HCT116 (cell line): ENCODE measurements around the gene PSME1. TPM values are rescaled to one million over a fixed set of nuclear protein-coding genes. Genes with fewer than 3 reads are reported as not detected.

Experiments used
- ATAC-seq: fragments of 200-7000 bp; cut with Tn5 transposase; 2 replicates; pipeline ENCODE4 v1.9.1; 2020; ENCODE audit warnings: mild to moderate bottlenecking, moderate library complexity
- BruUV-seq: library from RNA; stranded (reverse); fragments of 400-500 nt; replicated peaks from 2 replicates; lab custom pipeline; 2021; lab: Mats Ljungman, UMichigan
- CTCF ChIA-PET: fragments of 300-600 bp; sonication (Branson Sonifier 250); formaldehyde crosslinking; loops from one replicate; lab custom pipeline; 2021; ENCODE audit warnings: antibody characterized with exemption; lab: Charles Lee
- POLR2A ChIA-PET: fragments of 300-600, 350-600 bp; sonication (Branson Sonifier 250); formaldehyde crosslinking; loops from one replicate; lab custom pipeline; 2021; ENCODE audit warnings: antibody characterized with exemption; lab: Charles Lee
- RAD21 ChIA-PET, 2 experiments: fragments of 300-600 bp; sonication (Branson Sonifier 250); formaldehyde crosslinking; loops; one replicate each; lab custom pipeline; 2023; ENCODE audit warnings: low total read pairs in 2 of 2; ENCODE audit not compliant: uncharacterized antibody in 2 of 2, unreplicated experiment in 2 of 2, low non-redundant PET in 1 of 2; lab: Charles Lee
- DNase-seq: peaks from one replicate; pipeline ENCODE4 v3.0.0-alpha.2; 2010; ENCODE audit warnings: low read depth, low spot score
- H2AFZ ChIP-seq: fragments of 200-600 bp; shearing (Covaris generic), sonication (generic); 2 replicates; pipeline ENCODE4 v1.6.1; 2017; ENCODE audit warnings: low read depth, mixed run types, mixed read lengths, antibody characterized with exemption, low read length; ENCODE audit not compliant: poor library complexity, severe bottlenecking
- H3K27ac ChIP-seq: 2 replicates; pipeline ENCODE4 v1.5.1; 2012; ENCODE audit warnings: low read depth, low read length
- H3K27me3 ChIP-seq: fragments of 200-600 bp; sonication (generic); 2 replicates; pipeline ENCODE4 v1.6.1; 2016; ENCODE audit warnings: mixed run types, low read length, mixed read lengths; ENCODE audit not compliant: insufficient read depth
- H3K36me3 ChIP-seq, 2 experiments: fragments of 200-500 bp in 1 of 2; fragments of 200-600 bp in 1 of 2; sonication (Bioruptor generic) in 1 of 2; sonication (generic) in 1 of 2; 2 replicates each; pipeline versions ENCODE4 v1.5.1 to v1.6.1; 2014 to 2016; ENCODE audit warnings: low read length in 2 of 2, inconsistent platforms in 1 of 2, mixed read lengths in 1 of 2, mixed run types in 1 of 2; ENCODE audit not compliant: insufficient read depth in 2 of 2, control insufficient read depth in 1 of 2
- H3K4me1 ChIP-seq, 2 experiments: fragments of 200-600 bp in 1 of 2; sonication (generic) in 1 of 2; 2 replicates each; pipeline versions ENCODE4 v1.5.1 to v1.6.1; 2012 to 2017; ENCODE audit warnings: low read length in 2 of 2, inconsistent platforms in 1 of 2, mild to moderate bottlenecking in 1 of 2, mixed read lengths in 1 of 2, mixed run types in 1 of 2, moderate library complexity in 1 of 2; ENCODE audit not compliant: insufficient read depth in 2 of 2, control insufficient read depth in 1 of 2
- H3K4me2 ChIP-seq: fragments of 200-600 bp; sonication (generic); 2 replicates; pipeline ENCODE4 v1.6.1; 2017; ENCODE audit warnings: mixed run types, low read length, mixed read lengths
- H3K4me3 ChIP-seq, 2 experiments: fragments of 200-600 bp in 1 of 2; sonication (generic) in 1 of 2; replicated peaks in 1 of 2; 2 replicates each; pipeline ENCODE4 v1.5.1; 2011 to 2016; ENCODE audit warnings: low read length in 2 of 2, control low read depth in 1 of 2, low read depth in 1 of 2, mild to moderate bottlenecking in 1 of 2, mixed read lengths in 1 of 2, mixed run types in 1 of 2
- H3K79me2 ChIP-seq: fragments of 200-600 bp; sonication (generic); 2 replicates; pipeline ENCODE4 v1.6.1; 2017; ENCODE audit warnings: mild to moderate bottlenecking, mixed run types, low read length, moderate library complexity, mixed read lengths; ENCODE audit not compliant: insufficient read depth
- H3K9ac ChIP-seq: fragments of 200-600 bp; sonication (generic); 2 replicates; pipeline ENCODE4 v1.6.1; 2016; ENCODE audit warnings: low read length, mixed read lengths
- H3K9me2 ChIP-seq: fragments of 200-600 bp; sonication (generic), shearing (Covaris generic); 2 replicates; pipeline ENCODE4 v1.6.1; 2017; ENCODE audit warnings: mixed run types, mild to moderate bottlenecking, moderate library complexity; ENCODE audit not compliant: insufficient read depth
- H3K9me3 ChIP-seq, 2 experiments: fragments of 200-500 bp in 1 of 2; fragments of 200-600 bp in 1 of 2; sonication (Bioruptor generic) in 1 of 2; sonication (generic) in 1 of 2; 2 replicates each; pipeline ENCODE4 v1.6.1; 2014 to 2017; ENCODE audit warnings: low read length in 2 of 2, mixed read lengths in 2 of 2, inconsistent platforms in 1 of 2, low read depth in 1 of 2, mild to moderate bottlenecking in 1 of 2, mixed run types in 1 of 2, moderate library complexity in 1 of 2; ENCODE audit not compliant: control insufficient read depth in 1 of 2, insufficient read depth in 1 of 2
- H4K20me1 ChIP-seq: fragments of 200-600 bp; sonication (generic), shearing (Covaris generic); 2 replicates; pipeline ENCODE4 v1.6.1; 2017; ENCODE audit warnings: mixed run types, mild to moderate bottlenecking, moderate library complexity; ENCODE audit not compliant: insufficient read depth
- ATF3 ChIP-seq: IDR thresholded peaks from 2 replicates; pipeline ENCODE4 v1.6.1; 2012
- EZH2 ChIP-seq: fragments of 200-600 bp; sonication (generic); IDR thresholded peaks from 2 replicates; pipeline ENCODE4 v1.6.1; 2017; ENCODE audit warnings: antibody characterized with exemption, mixed run types
- FOSL1 ChIP-seq: IDR thresholded peaks from 2 replicates; pipeline ENCODE4 v1.6.1; 2012; ENCODE audit warnings: low read depth
- JUND ChIP-seq: IDR thresholded peaks from 2 replicates; pipeline ENCODE4 v1.6.1; 2012
- MAX ChIP-seq: IDR thresholded peaks from 2 replicates; pipeline ENCODE4 v1.6.1; 2012
- POLR2A ChIP-seq: IDR thresholded peaks from 2 replicates; pipeline ENCODE4 v1.7.0; 2011; ENCODE audit warnings: borderline replicate concordance; ENCODE audit not compliant: insufficient read depth, insufficient read length; ENCODE audit errors: extremely low read depth
- RAD21 ChIP-seq: IDR thresholded peaks from 2 replicates; pipeline ENCODE4 v1.6.1; 2012; ENCODE audit warnings: low read depth, mild to moderate bottlenecking
- REST ChIP-seq: IDR thresholded peaks from 2 replicates; pipeline ENCODE4 v1.6.1; 2012; ENCODE audit warnings: low read depth
- SP1 ChIP-seq: IDR thresholded peaks from 2 replicates; pipeline ENCODE4 v1.6.1; 2012; ENCODE audit warnings: low read depth
- SRF ChIP-seq: IDR thresholded peaks from 2 replicates; pipeline ENCODE4 v1.6.1; 2012; ENCODE audit warnings: low read depth
- TCF7L2 ChIP-seq: IDR thresholded peaks from 2 replicates; pipeline ENCODE4 v1.7.0; 2011; ENCODE audit warnings: borderline replicate concordance, inconsistent platforms; ENCODE audit not compliant: insufficient read depth, insufficient read length; ENCODE audit errors: extremely low read depth
- ZFX ChIP-seq: fragments of 450-650 bp; IDR thresholded peaks from 2 replicates; pipeline ENCODE4 v1.6.1; 2017
- intact Hi-C: fragments of 100-400 bp; cut with micrococcal nuclease; formaldehyde crosslinking; loops from 2 replicates; pipeline ENCODE4 v1.10.0; 2022
- total RNA-seq: library from RNA; stranded (reverse); gene quantifications from one replicate; pipeline ENCODE4 v1.2.1, GENCODE V29; 2021; ENCODE audit not compliant: unreplicated experiment

The PSME1 gene
- total RNA-seq, 1 experiment from 2014 or later, result 174 TPM

- Histone ChIP-seq H3K4me2 (no peak overlapping the region), H4K20me1 (no peaks in the 10 kb centered on the region), H3K79me2 (peaks cover 49% of the 10 kb centered on the region), H3K9me3 (no peaks in the 10 kb centered on the region), H3K4me3 (no peak overlapping the region), H3K36me3 (peaks cover 33 to 39% of the 10 kb centered on the region in 2 experiments), H3K27me3 (no peaks in the 10 kb centered on the region), H3K4me1 (peaks cover 13 to 16% of the 10 kb centered on the region in 2 experiments), H3K9ac (no peak overlapping the region), H3K27ac (no peak overlapping the region), H3K9me2 (no peaks in the 10 kb centered on the region), H2AFZ (no peak overlapping the region)
- no peak for TF ChIP-seq SP1
- TF ChIP-seq POLR2A, result no peak
- no peak for TF ChIP-seq MAX
- TF ChIP-seq ATF3, result no peak
- no peak for TF ChIP-seq REST
- no peak for TF ChIP-seq FOSL1
- no peak for TF ChIP-seq RAD21
- no peak for TF ChIP-seq JUND
- TF ChIP-seq SRF, result no peak
- no peak for TF ChIP-seq EZH2
- no peak for TF ChIP-seq TCF7L2
- no peak for TF ChIP-seq ZFX
- no TSS peak for BruUV-seq
- ATAC-seq, result no peak
- ChIA-PET CTCF (interaction anchor here (1.0 kb wide), 1 partner anchor 11 kb away, joined by 4 read pairs; the partner anchor contains the start of gene IRF9), POLR2A (interaction anchor here (1.8 kb wide), 1 partner anchor 9 kb away, joined by 4 read pairs; the partner anchor contains the start of gene EMC9), RAD21 (no interaction called here)
- intact Hi-C loops, result no loop called here
- no peak for DNase-seq
These were observed 14.1 kb downstream of the PSME1 start for GRCh38 chr14:24150061-24150460.
